Activated CD8-positive, alpha-beta T cell treated with anti-CD3 and anti-CD28 coated beads, Interleukin-2, amount 10 ng/mL, durations not matched to agents 7 days and 5 days (primary cell): ENCODE measurements around the gene IMPA2. TPM values are rescaled to one million over a fixed set of nuclear protein-coding genes. Genes with fewer than 3 reads are reported as not detected.
A peak's percentile ranks its signal among the peaks of the same experiment; 100 is the strongest.

Experiments used
- ATAC-seq: fragments of 150-1000 bp; cut with Tn5 transposase; one replicate; pipeline ENCODE4 v1.10.0; 2021; ENCODE audit warnings: moderate library complexity
- CTCF ChIA-PET: fragments of 350-600 bp; sonication (Branson Sonifier 250); formaldehyde crosslinking; loops from one replicate; lab custom pipeline; 2021; ENCODE audit warnings: antibody characterized with exemption; lab: Charles Lee
- POLR2A ChIA-PET: fragments of 350-600 bp; sonication (Branson Sonifier 250); formaldehyde crosslinking; loops from one replicate; lab custom pipeline; 2021; ENCODE audit warnings: antibody characterized with exemption; lab: Charles Lee
- DNase-seq: peaks from one replicate; pipeline ENCODE4 v3.0.0-alpha.2; 2020
- H3K27ac Mint-ChIP-seq: one replicate; pipeline ENCODE4 v1.8.0; 2021; ENCODE audit warnings: mild to moderate bottlenecking, mixed read lengths
- H3K27me3 Mint-ChIP-seq: one replicate; pipeline ENCODE4 v1.8.0; 2021; ENCODE audit warnings: low read depth, mixed read lengths
- H3K36me3 Mint-ChIP-seq: one replicate; pipeline ENCODE4 v1.8.0; 2021; ENCODE audit warnings: low read depth, mixed read lengths
- H3K4me1 Mint-ChIP-seq: one replicate; pipeline ENCODE4 v1.8.0; 2021; ENCODE audit warnings: low read depth, mixed read lengths
- H3K4me3 Mint-ChIP-seq: one replicate; pipeline ENCODE4 v1.8.0; 2021; ENCODE audit warnings: mild to moderate bottlenecking, mixed read lengths
- H3K9me3 Mint-ChIP-seq: one replicate; pipeline ENCODE4 v1.8.0; 2022; ENCODE audit warnings: mixed read lengths; ENCODE audit not compliant: insufficient read depth
- total RNA-seq, 2 experiments: library from RNA; stranded (reverse); gene quantifications; one replicate each; pipeline ENCODE4 v1.2.3, GENCODE V29; 2021

IMPA2 gene
- total RNA-seq, 2 experiments from 2014 or later = 21.1 to 22.3 TPM

- Mint-ChIP-seq H3K36me3 (no peaks in the 10 kb centered on the region), H3K9me3 (no peaks in the 10 kb centered on the region), H3K27me3 (peaks cover 3% of the 10 kb centered on the region), H3K27ac (peak overlapping the region; percentile 15), H3K4me3 (peak overlapping the region; percentile 87), H3K4me1 (peaks cover 17% of the 10 kb centered on the region)
- DNase-seq = peak; percentile 36
- ATAC-seq = peak; percentile 13
- ChIA-PET POLR2A (interaction anchor here (0.9 to 2.4 kb wide), 4 partner anchors 9 to 73 kb away, joined by 3 to 10 read pairs (median 5); no protein-coding TSS in a partner anchor), CTCF (interaction anchor here (0.6 to 4.6 kb wide), 4 partner anchors 12 to 341 kb away, joined by 3 to 36 read pairs (median 18); no protein-coding TSS in a partner anchor)
Observed at GRCh38 chr18:11981543-11982366, 448 bp downstream of the IMPA2 start.

DNA sequence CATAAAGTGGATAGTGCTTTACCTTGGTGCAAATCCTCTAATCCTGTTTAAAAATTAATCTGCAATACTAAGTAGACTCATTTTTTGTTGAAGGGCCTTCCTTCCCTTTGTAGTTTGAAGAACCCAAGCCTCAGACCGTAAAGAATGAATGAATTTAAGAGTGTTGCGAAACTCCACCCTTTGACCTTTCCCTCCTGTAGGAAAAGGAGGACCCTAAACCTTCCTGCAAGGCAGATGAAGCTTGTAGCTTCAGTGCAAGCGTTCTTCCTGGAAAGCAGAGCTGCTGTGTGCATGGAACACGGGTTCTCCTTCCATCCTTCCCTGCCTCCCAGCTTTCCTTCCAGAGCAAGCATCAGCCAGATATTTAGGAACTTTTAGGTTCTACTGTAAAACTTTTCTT, 1.7 kb downstream of the IMPA2 start:
- Mint-ChIP-seq H3K4me3 (peak overlapping the region; percentile 37), H3K9me3 (no peaks in the 10 kb centered on the region), H3K27ac (no peak overlapping the region), H3K27me3 (peaks cover 3% of the 10 kb centered on the region), H3K36me3 (no peaks in the 10 kb centered on the region), H3K4me1 (peaks cover 17% of the 10 kb centered on the region)
- CTCF ChIA-PET = interaction anchor here (4.2 to 4.6 kb wide), 2 partner anchors 13 to 45 kb away, joined by 29 to 36 read pairs; no protein-coding TSS in a partner anchor
- ATAC-seq (no peak), DNase-seq (no peak)
- POLR2A ChIA-PET = no interaction called here

DNA sequence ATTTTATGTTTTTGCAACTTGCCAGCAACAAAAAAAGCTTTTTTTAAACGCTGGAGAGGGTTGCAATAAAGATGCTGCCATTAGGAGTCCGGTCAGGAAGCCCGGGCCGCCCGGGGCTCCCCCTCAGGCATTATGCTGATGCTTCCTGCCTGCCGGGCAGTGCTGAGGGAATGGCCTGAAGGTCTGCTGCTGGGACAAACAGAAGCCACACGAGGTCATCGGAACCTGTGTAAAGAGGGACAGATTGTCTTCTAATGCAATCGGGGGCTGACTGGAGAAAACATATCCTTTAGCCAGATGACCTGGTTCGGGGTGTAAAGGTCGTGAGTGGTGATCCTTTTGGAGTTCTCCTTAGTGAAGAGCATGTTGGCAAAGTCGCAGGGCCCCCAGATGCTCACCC, 2.3 kb downstream of the IMPA2 start:
- peaks cover 17% of the 10 kb centered on the region for H3K4me1 Mint-ChIP-seq
- no peaks in the 10 kb centered on the region for H3K36me3 Mint-ChIP-seq
- peaks cover 3% of the 10 kb centered on the region for H3K27me3 Mint-ChIP-seq
- no peak overlapping the region for H3K27ac Mint-ChIP-seq
- ChIA-PET POLR2A (no interaction called here), CTCF (interaction anchor here (4.2 to 4.6 kb wide), 2 partner anchors 12 to 45 kb away, joined by 29 to 36 read pairs; no protein-coding TSS in a partner anchor)
- no peak for ATAC-seq
- no peaks in the 10 kb centered on the region for H3K9me3 Mint-ChIP-seq
- no peak for DNase-seq
- no peak overlapping the region for H3K4me3 Mint-ChIP-seq

DNA sequence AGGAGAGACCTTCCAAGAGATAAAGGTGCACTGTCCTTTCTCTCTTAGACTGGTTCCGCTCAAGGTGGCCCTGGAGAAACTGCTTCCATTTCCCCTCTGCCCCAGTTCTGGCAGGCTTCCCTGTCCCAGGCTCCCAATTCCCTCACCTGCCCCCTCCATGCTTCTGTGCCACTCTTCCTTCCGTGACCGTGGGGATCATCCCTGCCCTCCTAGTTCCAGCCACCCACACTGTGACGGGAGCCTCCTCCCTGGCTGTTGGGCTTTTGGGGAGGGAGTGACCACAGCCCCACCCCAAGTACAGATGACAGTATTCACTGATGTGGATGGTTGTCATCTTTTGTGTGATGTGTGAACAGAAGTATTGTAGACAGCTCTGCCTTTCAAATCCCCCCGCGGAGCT, 2.8 kb downstream of the IMPA2 start:
- POLR2A ChIA-PET = no interaction called here
- Mint-ChIP-seq H3K4me3 (no peak overlapping the region), H3K36me3 (no peaks in the 10 kb centered on the region), H3K4me1 (peaks cover 17% of the 10 kb centered on the region), H3K9me3 (no peaks in the 10 kb centered on the region), H3K27ac (no peak overlapping the region), H3K27me3 (peaks cover 3% of the 10 kb centered on the region)
- DNase-seq (no peak), ATAC-seq (no peak)
- CTCF ChIA-PET = interaction anchor here (4.2 kb wide), 1 partner anchor 11 kb away, joined by 36 read pairs; no protein-coding TSS in a partner anchor

- CTCF ChIA-PET = no interaction called here
- DNase-seq = no peak
- H3K9me3 Mint-ChIP-seq = no peaks in the 10 kb centered on the region
- ATAC-seq = no peak
- peaks cover 10% of the 10 kb centered on the region for H3K4me1 Mint-ChIP-seq
- POLR2A ChIA-PET = no interaction called here
- H3K4me3 Mint-ChIP-seq = no peak overlapping the region
- H3K36me3 Mint-ChIP-seq = no peaks in the 10 kb centered on the region
- no peak overlapping the region for H3K27ac Mint-ChIP-seq
- H3K27me3 Mint-ChIP-seq = peaks cover 3% of the 10 kb centered on the region
Observed at GRCh38 chr18:11985586-11985985, 4.3 kb downstream of the IMPA2 start.

- Mint-ChIP-seq H3K4me1 (peaks cover 10% of the 10 kb centered on the region), H3K27ac (no peak overlapping the region), H3K9me3 (no peaks in the 10 kb centered on the region), H3K4me3 (no peak overlapping the region), H3K36me3 (no peaks in the 10 kb centered on the region), H3K27me3 (peaks cover 3% of the 10 kb centered on the region)
- ChIA-PET POLR2A (no interaction called here), CTCF (no interaction called here)
- no peak for DNase-seq
- ATAC-seq = no peak
Observed at GRCh38 chr18:11986061-11986460, 4.8 kb downstream of the IMPA2 start.

DNA sequence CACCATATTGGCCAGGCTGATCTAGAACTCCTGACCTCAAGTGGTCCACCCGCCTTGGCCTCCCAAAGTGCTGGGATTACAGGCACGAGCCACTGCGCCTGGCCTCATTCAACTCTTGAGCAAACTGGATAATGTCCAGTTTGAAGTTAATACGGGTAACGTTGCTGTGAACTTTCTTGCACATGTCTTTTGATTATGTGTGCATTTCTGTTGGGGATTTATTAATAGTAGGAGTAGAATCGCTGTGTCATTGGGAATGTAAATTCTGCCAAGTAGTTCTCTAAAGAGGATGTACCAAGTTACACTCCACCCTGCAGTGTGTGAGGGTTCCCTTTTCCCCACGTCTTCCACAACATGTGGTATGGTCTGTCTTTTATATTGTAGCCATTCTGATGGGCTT, 6.2 kb downstream of the IMPA2 start:
- H3K4me3 Mint-ChIP-seq = no peak overlapping the region
- H3K27me3 Mint-ChIP-seq = peaks cover 3% of the 10 kb centered on the region
- ATAC-seq = no peak
- CTCF ChIA-PET = interaction anchor here (1.2 to 13.2 kb wide), 2 partner anchors 8 to 50 kb away, joined by 5 to 282 read pairs; no protein-coding TSS in a partner anchor
- H3K9me3 Mint-ChIP-seq = no peaks in the 10 kb centered on the region
- DNase-seq = no peak
- H3K4me1 Mint-ChIP-seq = peaks cover 4% of the 10 kb centered on the region
- no peaks in the 10 kb centered on the region for H3K36me3 Mint-ChIP-seq
- POLR2A ChIA-PET = no interaction called here
- no peak overlapping the region for H3K27ac Mint-ChIP-seq

- Mint-ChIP-seq H3K27me3 (no peaks in the 10 kb centered on the region), H3K4me3 (no peak overlapping the region), H3K9me3 (no peaks in the 10 kb centered on the region), H3K4me1 (no peaks in the 10 kb centered on the region), H3K27ac (no peak overlapping the region), H3K36me3 (no peaks in the 10 kb centered on the region)
- ATAC-seq (no peak), DNase-seq (no peak)
- POLR2A ChIA-PET = no interaction called here
- CTCF ChIA-PET = interaction anchor here (0.9 to 13.2 kb wide), 2 partner anchors 50 to 51 kb away, joined by 3 to 282 read pairs; no protein-coding TSS in a partner anchor
Observed at GRCh38 chr18:11989174-11989573, 7.9 kb downstream of the IMPA2 start.

DNA sequence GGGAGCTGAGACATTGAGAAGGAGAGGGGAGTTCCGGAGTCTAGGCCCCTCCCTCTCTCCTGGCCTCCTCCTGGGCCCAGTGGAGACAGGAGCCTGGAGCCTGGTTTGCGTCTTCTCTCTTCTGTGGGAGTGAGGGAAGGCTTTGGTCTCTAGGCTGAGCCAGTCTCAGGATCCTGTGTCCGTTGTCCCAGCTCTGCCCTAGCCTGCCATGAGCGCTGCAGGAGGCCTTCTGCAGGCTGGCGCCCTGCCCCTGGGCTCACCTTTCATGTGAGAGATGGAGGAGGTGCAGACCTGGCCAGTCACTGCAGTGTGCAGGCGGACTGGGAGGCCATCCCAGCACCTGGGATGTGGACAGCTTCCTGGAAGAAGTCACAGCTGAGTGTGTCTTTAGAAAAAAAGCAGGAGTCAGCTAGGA, 8.7 kb downstream of the IMPA2 start:
- H3K27me3 Mint-ChIP-seq = no peaks in the 10 kb centered on the region
- DNase-seq (no peak), ATAC-seq (no peak)
- H3K9me3 Mint-ChIP-seq = no peaks in the 10 kb centered on the region
- H3K4me1 Mint-ChIP-seq = peaks cover 4% of the 10 kb centered on the region
- H3K36me3 Mint-ChIP-seq = no peaks in the 10 kb centered on the region
- H3K27ac Mint-ChIP-seq = no peak overlapping the region
- H3K4me3 Mint-ChIP-seq = no peak overlapping the region
- CTCF ChIA-PET = interaction anchor here (13.2 kb wide), 1 partner anchor 52 kb away, joined by 282 read pairs; no protein-coding TSS in a partner anchor
- POLR2A ChIA-PET = interaction anchor here (1.5 kb wide), 1 partner anchor 8 kb away, joined by 4 read pairs; the partner anchor contains the start of gene IMPA2

DNA sequence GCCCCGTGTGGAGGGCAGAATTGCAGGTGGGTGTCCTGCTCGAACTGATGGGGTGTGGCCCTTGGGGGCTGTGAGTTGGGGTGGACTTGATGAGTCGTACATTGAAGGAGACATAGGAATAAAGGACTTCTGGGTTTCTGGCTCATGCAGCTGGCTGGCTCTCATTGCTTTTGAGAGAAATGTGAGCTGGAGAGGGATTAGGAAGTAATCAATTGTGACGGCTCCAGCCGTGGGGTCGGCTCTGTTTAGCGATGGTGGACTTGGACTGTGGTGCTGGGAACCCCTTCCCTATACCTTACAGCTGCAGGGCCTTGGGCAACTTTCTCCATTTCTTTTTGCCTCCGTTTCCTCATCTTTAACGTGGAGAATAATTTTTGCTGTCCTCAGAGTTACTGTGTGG, 9.2 kb downstream of the IMPA2 start:
- ChIA-PET POLR2A (interaction anchor here (1.5 kb wide), 1 partner anchor 9 kb away, joined by 4 read pairs; the partner anchor contains the start of gene IMPA2), CTCF (interaction anchor here (13.2 kb wide), 1 partner anchor 53 kb away, joined by 282 read pairs; no protein-coding TSS in a partner anchor)
- Mint-ChIP-seq H3K4me1 (peaks cover 9% of the 10 kb centered on the region), H3K27ac (no peak overlapping the region), H3K36me3 (no peaks in the 10 kb centered on the region), H3K9me3 (no peaks in the 10 kb centered on the region), H3K4me3 (no peak overlapping the region), H3K27me3 (no peaks in the 10 kb centered on the region)
- ATAC-seq (no peak), DNase-seq (no peak)

DNA sequence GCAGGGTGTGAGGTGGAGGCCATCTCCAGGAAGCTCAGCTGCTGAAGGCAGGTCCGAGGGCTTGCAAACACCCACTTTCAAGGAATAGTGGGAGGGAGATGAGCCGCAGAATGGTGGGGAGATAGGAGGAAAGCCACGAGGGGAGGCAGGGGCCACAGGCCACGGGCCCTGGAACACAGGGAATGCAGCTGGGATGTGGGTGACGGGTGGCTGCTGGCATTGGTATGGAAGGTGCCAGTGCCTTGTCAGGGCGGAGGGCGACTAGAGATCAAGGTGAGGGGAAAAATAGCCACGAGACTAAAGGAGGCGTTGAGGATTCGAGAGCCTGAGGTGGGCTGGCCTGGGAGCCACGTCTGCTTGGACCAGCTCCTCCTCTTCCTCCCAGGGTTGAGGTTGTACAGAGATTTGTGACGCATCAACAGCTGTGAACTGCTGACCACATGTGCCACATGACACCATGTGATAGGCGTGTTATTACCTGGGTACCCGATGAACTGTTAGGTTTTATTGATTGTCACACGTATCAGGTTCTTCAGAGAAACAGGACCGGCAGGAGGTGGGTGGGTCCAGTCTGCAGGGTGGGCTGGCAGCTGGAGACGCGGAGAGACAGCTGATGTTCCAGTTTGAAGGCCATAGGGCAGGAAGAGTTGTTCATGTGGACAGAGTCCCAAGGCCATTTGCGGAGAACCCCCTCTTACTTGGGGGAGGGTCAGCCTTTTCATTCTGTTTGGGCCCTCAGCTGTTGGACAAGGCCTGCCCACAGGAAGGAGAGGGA, 9.9 kb downstream of the IMPA2 start:
- ChIA-PET POLR2A (interaction anchor here (1.5 kb wide), 1 partner anchor 10 kb away, joined by 4 read pairs; the partner anchor contains the start of gene IMPA2), CTCF (interaction anchor here (13.2 kb wide), 1 partner anchor 53 kb away, joined by 282 read pairs; no protein-coding TSS in a partner anchor)
- H3K36me3 Mint-ChIP-seq = no peaks in the 10 kb centered on the region
- no peak for DNase-seq
- no peak overlapping the region for H3K27ac Mint-ChIP-seq
- H3K4me3 Mint-ChIP-seq = no peak overlapping the region
- no peak for ATAC-seq
- H3K9me3 Mint-ChIP-seq = no peaks in the 10 kb centered on the region
- H3K27me3 Mint-ChIP-seq = no peaks in the 10 kb centered on the region
- H3K4me1 Mint-ChIP-seq = peaks cover 15% of the 10 kb centered on the region
